Measurements from ENCODE around the gene LRMDA.

The LRMDA gene

GRCh38 chr10:76547352-76547972 lies 1116.0 kb downstream of the LRMDA start:
- no peaks in the 10 kb centered on the region for H3K36me3 ChIP-seq (ENCODE audit: insufficient read depth, low read length)
- no peaks in the 10 kb centered on the region for H3K4me1 ChIP-seq (ENCODE audit: insufficient read depth, low read length, poor library complexity, severe bottlenecking)
- H3F3A ChIP-seq (ENCODE audit: low read depth): no peaks in the 10 kb centered on the region
- H3K27me3 ChIP-seq (ENCODE audit: insufficient read depth, low read length, poor library complexity, severe bottlenecking): no peaks in the 10 kb centered on the region
- H4K20me1 ChIP-seq (ENCODE audit: insufficient read depth, low read length, poor library complexity, severe bottlenecking): no peaks in the 10 kb centered on the region
- TF ChIP-seq EZH2phosphoT487 (IDR thresholded peaks at IDR 0.05; ENCODE audit: borderline replicate concordance): no peak
- peak; percentile 81 for TF ChIP-seq CTCF (conservative IDR thresholded peaks at IDR 0.05; ENCODE audit: low read length)
- no peaks in the 10 kb centered on the region for H3K9me2 ChIP-seq (replicated peaks; ENCODE audit: low read depth, low read length)
- no peaks in the 10 kb centered on the region for H3K9me3 ChIP-seq (ENCODE audit: insufficient read depth, low read depth, low read length)
- H3K4me2 ChIP-seq (ENCODE audit: low read depth, low read length, poor library complexity, severe bottlenecking): peak overlapping the region; percentile 32
- H3K79me2 ChIP-seq (ENCODE audit: insufficient read depth, low read length): no peaks in the 10 kb centered on the region
- H2AFZ ChIP-seq (ENCODE audit: low read length): peak overlapping the region; percentile 94
- no peak overlapping the region for H3K9ac ChIP-seq (ENCODE audit: low read depth, low read length, poor library complexity, severe bottlenecking)
- H3K4me3 ChIP-seq (ENCODE audit: low read length, poor library complexity, severe bottlenecking): no peak overlapping the region

GRCh38 chr10:76548716-76549115 lies 1117.3 kb downstream of the LRMDA start:
- no peak overlapping the region for H3K4me2 ChIP-seq (ENCODE audit: low read depth, low read length, poor library complexity, severe bottlenecking)
- no peaks in the 10 kb centered on the region for H3K9me3 ChIP-seq (ENCODE audit: insufficient read depth, low read depth, low read length)
- H4K20me1 ChIP-seq (ENCODE audit: insufficient read depth, low read length, poor library complexity, severe bottlenecking): no peaks in the 10 kb centered on the region

GRCh38 chr10:76549171-76549570 lies 1117.7 kb downstream of the LRMDA start:
- no peak overlapping the region for H3K9ac ChIP-seq (ENCODE audit: low read depth, low read length, poor library complexity, severe bottlenecking)
- H3K36me3 ChIP-seq (ENCODE audit: insufficient read depth, low read length): no peaks in the 10 kb centered on the region
- H3K4me1 ChIP-seq (ENCODE audit: insufficient read depth, low read length, poor library complexity, severe bottlenecking): no peaks in the 10 kb centered on the region
- no peak overlapping the region for H2AFZ ChIP-seq (ENCODE audit: low read length)
- H3K9me2 ChIP-seq (replicated peaks; ENCODE audit: low read depth, low read length): no peaks in the 10 kb centered on the region
- no peaks in the 10 kb centered on the region for H3F3A ChIP-seq (ENCODE audit: low read depth)
- H4K20me1 ChIP-seq (ENCODE audit: insufficient read depth, low read length, poor library complexity, severe bottlenecking): no peaks in the 10 kb centered on the region
- H3K79me2 ChIP-seq (ENCODE audit: insufficient read depth, low read length): no peaks in the 10 kb centered on the region
- H3K4me3 ChIP-seq (ENCODE audit: low read length, poor library complexity, severe bottlenecking): no peak overlapping the region
- no peaks in the 10 kb centered on the region for H3K9me3 ChIP-seq (ENCODE audit: insufficient read depth, low read depth, low read length)
- H3K27me3 ChIP-seq (ENCODE audit: insufficient read depth, low read length, poor library complexity, severe bottlenecking): no peaks in the 10 kb centered on the region
- H3K4me2 ChIP-seq (ENCODE audit: low read depth, low read length, poor library complexity, severe bottlenecking): no peak overlapping the region
- TF ChIP-seq EZH2phosphoT487 (IDR thresholded peaks at IDR 0.05; ENCODE audit: borderline replicate concordance): no peak
- no peak for TF ChIP-seq CTCF (conservative IDR thresholded peaks at IDR 0.05; ENCODE audit: low read length)

More at GRCh38 chr10:76548716-76549115, 1117.3 kb downstream of the LRMDA start:
- no peaks in the 10 kb centered on the region for H3K4me1 ChIP-seq (ENCODE audit: insufficient read depth, low read length, poor library complexity, severe bottlenecking)
- H3K4me3 ChIP-seq (ENCODE audit: low read length, poor library complexity, severe bottlenecking): no peak overlapping the region
- H3K36me3 ChIP-seq (ENCODE audit: insufficient read depth, low read length): no peaks in the 10 kb centered on the region
- no peak for TF ChIP-seq EZH2phosphoT487 (IDR thresholded peaks at IDR 0.05; ENCODE audit: borderline replicate concordance)
- TF ChIP-seq CTCF (conservative IDR thresholded peaks at IDR 0.05; ENCODE audit: low read length): no peak
- H3K9me2 ChIP-seq (replicated peaks; ENCODE audit: low read depth, low read length): no peaks in the 10 kb centered on the region
- no peak overlapping the region for H3K9ac ChIP-seq (ENCODE audit: low read depth, low read length, poor library complexity, severe bottlenecking)
- H3K27me3 ChIP-seq (ENCODE audit: insufficient read depth, low read length, poor library complexity, severe bottlenecking): no peaks in the 10 kb centered on the region
- no peaks in the 10 kb centered on the region for H3F3A ChIP-seq (ENCODE audit: low read depth)
- H2AFZ ChIP-seq (ENCODE audit: low read length): no peak overlapping the region
- no peaks in the 10 kb centered on the region for H3K79me2 ChIP-seq (ENCODE audit: insufficient read depth, low read length)

All from Loucy (cell line).